HepG2 (cell line): ENCODE data around the gene PLCXD1. TPM values are rescaled to one million over a fixed set of nuclear protein-coding genes. Genes with fewer than 3 reads are reported as not detected.
A peak's percentile ranks its signal among the peaks of the same experiment; 100 is the strongest.

ENCODE experiments used
- ARID3A ChIP-seq: IDR thresholded peaks from 2 replicates; pipeline ENCODE4 v1.6.1; 2012; ENCODE audit warnings: low read depth, low read length, improper control_type of control experiment
- ATF6 ChIP-seq: sonication (generic); formaldehyde crosslinking; conservative IDR thresholded peaks from 2 replicates; pipeline ENCODE4 v1.4.0; 2020; ENCODE audit warnings: missing genetic modification reagents
- ATRX ChIP-seq: sonication (generic); formaldehyde crosslinking; IDR thresholded peaks from 2 replicates; pipeline ENCODE4 v1.4.0; 2020; ENCODE audit warnings: missing genetic modification reagents, borderline replicate concordance
- HMG20B ChIP-seq: conservative IDR thresholded peaks from 2 replicates; pipeline ENCODE4 v1.6.1; 2016; ENCODE audit warnings: missing genetic modification reagents, missing compliant biosample characterization
- JUNB ChIP-seq: sonication (generic); formaldehyde crosslinking; IDR thresholded peaks from 2 replicates; pipeline ENCODE4 v1.8.0; 2022; ENCODE audit warnings: missing genetic modification reagents, mild to moderate bottlenecking, borderline replicate concordance
- KLF6 ChIP-seq: IDR thresholded peaks from 2 replicates; pipeline ENCODE4 v1.8.0; 2016; ENCODE audit warnings: missing biosample characterization, missing genetic modification reagents
- NFE2L2 ChIP-seq: fragments of 150-350 bp; IDR thresholded peaks from 2 replicates; pipeline ENCODE4 v1.6.1; 2014; ENCODE audit warnings: low read length
- PCBP1 ChIP-seq: fragments of 200-400 bp; formaldehyde crosslinking; IDR thresholded peaks from 2 replicates; pipeline ENCODE4 v1.6.1; 2017; ENCODE audit warnings: mild to moderate bottlenecking, low read depth, low read length, borderline replicate concordance
- RERE ChIP-seq: IDR thresholded peaks from 2 replicates; pipeline ENCODE4 v1.6.1; 2016; ENCODE audit warnings: low read depth, missing genetic modification reagents, missing compliant biosample characterization
- RXRB ChIP-seq: IDR thresholded peaks from 2 replicates; pipeline ENCODE4 v1.6.1; 2016; ENCODE audit warnings: borderline replicate concordance, missing genetic modification reagents, missing compliant biosample characterization
- SIN3B ChIP-seq: fragments of 150-350 bp; IDR thresholded peaks from 2 replicates; pipeline ENCODE4 v1.6.1; 2014; ENCODE audit warnings: low read length
- SNAPC2 ChIP-seq: sonication (generic); formaldehyde crosslinking; IDR thresholded peaks from 2 replicates; pipeline ENCODE4 v1.8.1; 2022; ENCODE audit warnings: mild to moderate bottlenecking, missing genetic modification reagents
- SRSF9 ChIP-seq: fragments of 200-400 bp; formaldehyde crosslinking; IDR thresholded peaks from 2 replicates; pipeline ENCODE4 v1.6.1; 2018; ENCODE audit warnings: borderline replicate concordance, mild to moderate bottlenecking, low read depth, low read length; ENCODE audit not compliant: insufficient read depth, poor library complexity, severe bottlenecking
- TEAD2 ChIP-seq: sonication (generic); formaldehyde crosslinking; IDR thresholded peaks from 2 replicates; pipeline ENCODE4 v1.9.0; 2021; ENCODE audit warnings: missing genetic modification reagents
- TOPORS ChIP-seq: sonication (generic); formaldehyde crosslinking; IDR thresholded peaks from 2 replicates; pipeline ENCODE4 v1.8.0; 2023; ENCODE audit warnings: mild to moderate bottlenecking, missing genetic modification reagents
- ZFP41 ChIP-seq: sonication (generic); formaldehyde crosslinking; IDR thresholded peaks from 2 replicates; pipeline ENCODE4 v1.4.0; 2020; ENCODE audit warnings: mild to moderate bottlenecking, missing genetic modification reagents, borderline replicate concordance
- ZNF230 ChIP-seq: sonication (generic); formaldehyde crosslinking; IDR thresholded peaks from 2 replicates; pipeline ENCODE4 v1.4.0; 2020; ENCODE audit warnings: mild to moderate bottlenecking, missing genetic modification reagents
- ZNF816 ChIP-seq: sonication (generic); formaldehyde crosslinking; IDR thresholded peaks from 2 replicates; pipeline ENCODE4 v1.8.0; 2022; ENCODE audit warnings: missing genetic modification reagents, mild to moderate bottlenecking, borderline replicate concordance
- polyA plus RNA-seq, 8 experiments: library from polyadenylated mRNA; depleted of rRNA in 3 of 8; stranded (reverse) in 7 of 8; unstranded in 1 of 8; fragments of >200 nt; fragmentation: Illumina TruSeq in 4 of 8; extraction: Trizol in 4 of 8; gene quantifications; 2 replicates each; pipeline versions ENCODE4 v1.2.1 to v1.2.3, GENCODE V29; 2011 to 2016; ENCODE audit warnings: low read depth in 4 of 8, missing spikeins in 1 of 8, mixed read lengths in 1 of 8; ENCODE audit not compliant: insufficient read depth in 1 of 8
- total RNA-seq, 5 experiments: library from RNA; depleted of rRNA; stranded (reverse); fragments of >200 nt; fragmentation: Illumina TruSeq; extraction: Trizol; gene quantifications; 2 replicates each; pipeline ENCODE4 v1.2.3, GENCODE V29; 2016; ENCODE audit warnings: low read depth in 1 of 5
- TF ChIP-seq, protein P1 (sequence below): sonication (generic); formaldehyde crosslinking; IDR thresholded peaks from 2 replicates; pipeline ENCODE4 v1.8.1; 2023; ENCODE audit warnings: missing genetic modification reagents, inconsistent platforms, borderline replicate concordance

Gene PLCXD1
- total and polyA plus RNA-seq, 2 of the 13 experiments (the other 11 are each of a cell fraction or from before 2014, with no cell fraction given): 87.7 to 153 TPM

- TF ChIP-seq, protein P1, sequence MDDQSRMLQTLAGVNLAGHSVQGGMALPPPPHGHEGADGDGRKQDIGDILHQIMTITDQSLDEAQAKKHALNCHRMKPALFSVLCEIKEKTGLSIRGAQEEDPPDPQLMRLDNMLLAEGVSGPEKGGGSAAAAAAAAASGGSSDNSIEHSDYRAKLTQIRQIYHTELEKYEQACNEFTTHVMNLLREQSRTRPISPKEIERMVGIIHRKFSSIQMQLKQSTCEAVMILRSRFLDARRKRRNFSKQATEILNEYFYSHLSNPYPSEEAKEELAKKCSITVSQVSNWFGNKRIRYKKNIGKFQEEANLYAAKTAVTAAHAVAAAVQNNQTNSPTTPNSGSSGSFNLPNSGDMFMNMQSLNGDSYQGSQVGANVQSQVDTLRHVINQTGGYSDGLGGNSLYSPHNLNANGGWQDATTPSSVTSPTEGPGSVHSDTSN (CRISPR knock-in tag): peak; percentile 99; the same call in 1 of the 2 replicates
- no peak for TF ChIP-seq SIN3B
- TF ChIP-seq SRSF9: no peak
- no peak for TF ChIP-seq PCBP1
- no peak for TF ChIP-seq ARID3A
- TF ChIP-seq TOPORS (CRISPR knock-in tag): peak; percentile 30; the same call in 1 of the 2 replicates
- TF ChIP-seq HMG20B (CRISPR knock-in tag): no peak
- TF ChIP-seq SNAPC2 (CRISPR knock-in tag): 0 out of 2 replicates have a peak, but pooled peaks have one; percentile 36
- TF ChIP-seq RXRB (CRISPR knock-in tag): no peak
- TF ChIP-seq ATF6 (CRISPR knock-in tag): no peak
- no peak for TF ChIP-seq ATRX (CRISPR knock-in tag)
- no peak for TF ChIP-seq RERE
- no peak for TF ChIP-seq KLF6
- no peak for TF ChIP-seq TEAD2 (CRISPR knock-in tag)
- TF ChIP-seq ZNF230 (CRISPR knock-in tag): no peak
- TF ChIP-seq ZFP41 (CRISPR knock-in tag): no peak
- no peak for TF ChIP-seq NFE2L2
- no peak for TF ChIP-seq JUNB (CRISPR knock-in tag)
- TF ChIP-seq ZNF816: no peak
These were observed 37.8 kb downstream of the PLCXD1 start, which contains the start of gene GTPBP6 (continued) for GRCh38 chrX:318739-319578.
